Body of pancreas (tissue), 4 donors: ENCODE data around the gene PDE8B.

ENCODE experiments used
- CTCF ChIP-seq, 7 experiments: fragments of 450-650 bp in 4 of 7; fragments of 200-600 bp in 3 of 7; sonication (generic) in 3 of 7; IDR thresholded peaks; one replicate each; pipeline ENCODE4 v1.5.1; 2016 to 2019; ENCODE audit warnings: antibody characterized with exemption in 7 of 7
- POLR2A ChIP-seq, 3 donors: fragments of 450-650 bp; IDR thresholded peaks; one replicate each; pipeline ENCODE4 v1.6.1; 2016; ENCODE audit warnings: antibody characterized with exemption in 3 of 3, mild to moderate bottlenecking in 2 of 3

GRCh38 chr5:77262697-77263096 is 52.2 kb downstream of the PDE8B start:
- TF ChIP-seq CTCF (IDR thresholded peaks at IDR 0.05) (no peak), POLR2A (IDR thresholded peaks at IDR 0.05) (no peak)
